GM10847 (cell line): Measurements from ENCODE around the gene FOXQ1.

Experiments
- POLR2A ChIP-seq: IDR thresholded peaks from 2 replicates; pipeline ENCODE4 v1.6.1; 2011; ENCODE audit not compliant: insufficient read length; ENCODE audit errors: extremely low read depth

Gene FOXQ1

DNA sequence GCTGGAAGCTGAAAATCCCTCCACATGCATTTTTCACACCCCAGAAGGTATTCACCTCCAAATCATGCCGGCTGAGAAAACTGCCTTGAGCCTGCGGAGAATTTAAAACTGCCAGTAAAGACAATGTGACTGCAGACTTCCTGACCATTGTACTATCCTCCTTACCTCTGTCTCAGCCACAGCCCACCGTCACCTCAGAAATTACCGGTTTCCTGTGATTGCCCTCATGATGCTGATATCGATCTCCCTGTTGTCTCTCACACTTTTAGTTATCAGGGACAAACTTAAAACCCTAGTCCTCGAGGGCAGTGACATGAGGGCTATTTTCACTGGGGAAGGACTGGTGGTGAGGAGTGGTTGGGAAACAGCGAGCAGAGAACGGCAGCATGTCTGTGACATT, 30.2 kb upstream of the FOXQ1 start:
- TF ChIP-seq POLR2A = no peak

DNA sequence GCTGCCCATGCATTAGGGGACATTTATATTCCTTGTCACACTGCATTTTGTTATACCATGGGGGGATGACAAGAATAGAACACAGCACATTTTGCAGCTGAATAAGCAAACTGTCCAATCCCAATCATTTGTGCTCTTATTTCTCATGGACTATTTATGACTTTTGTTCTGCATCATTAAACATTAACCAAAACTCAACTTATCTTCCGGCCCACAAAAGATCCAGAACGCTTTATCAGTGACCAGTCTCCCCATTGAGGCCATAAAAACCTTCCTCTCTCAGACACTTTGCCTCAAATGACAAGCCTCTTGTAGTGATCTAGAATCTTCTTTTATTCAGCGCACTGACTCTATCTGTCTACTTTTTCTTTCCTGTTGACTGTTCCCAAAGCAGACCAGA, 28.4 kb upstream of the FOXQ1 start:
- TF ChIP-seq POLR2A = no peak

- TF ChIP-seq POLR2A = no peak
These were observed 26.3 kb upstream of the FOXQ1 start for GRCh38 chr6:1285556-1285955.

GRCh38 chr6:1285956-1286355, 25.9 kb upstream of the FOXQ1 start:
- TF ChIP-seq POLR2A = no peak

DNA sequence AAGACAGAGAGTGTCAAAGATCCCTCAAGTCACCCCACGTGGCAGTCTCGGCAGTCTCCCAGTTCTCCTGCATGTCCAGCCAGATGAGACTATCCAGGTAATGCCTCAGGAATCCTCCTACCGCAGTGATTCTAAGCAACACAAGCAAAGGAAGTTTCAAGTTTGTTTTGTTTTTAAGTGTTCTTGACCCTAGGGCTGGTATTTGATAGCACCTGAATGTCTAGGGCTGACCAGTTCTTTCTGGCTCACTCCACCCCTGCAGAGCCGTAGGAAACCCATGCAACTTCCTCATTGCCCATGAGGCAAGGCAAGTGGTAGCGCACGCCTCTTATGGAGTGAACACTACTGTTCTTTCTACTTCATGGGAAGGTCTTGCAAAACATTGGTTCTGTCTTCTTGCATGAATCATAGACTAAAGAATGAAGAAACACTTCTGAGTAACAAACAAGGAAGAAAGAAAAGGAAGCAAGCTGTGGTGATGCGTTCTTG, 24.8 kb upstream of the FOXQ1 start:
- no peak for TF ChIP-seq POLR2A

DNA sequence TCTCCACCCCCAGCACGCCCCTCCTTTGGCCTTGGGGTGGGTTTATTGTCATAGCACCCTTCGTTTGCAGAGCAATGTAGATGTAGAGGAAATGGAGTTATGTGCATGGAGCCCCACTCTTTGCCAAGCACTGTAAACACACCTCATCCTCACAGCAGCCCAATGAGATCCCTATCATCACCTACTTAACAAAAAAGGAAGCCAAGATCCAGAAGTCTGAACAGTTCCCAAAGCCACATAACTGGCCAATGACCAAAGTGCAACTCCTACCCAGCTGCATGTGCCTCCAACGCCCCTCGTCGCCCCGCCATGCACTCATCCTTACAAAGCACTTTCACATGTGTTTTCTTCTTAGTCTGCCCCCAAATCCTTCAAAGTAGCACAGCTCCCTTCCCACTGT, 21.8 kb upstream of the FOXQ1 start:
- TF ChIP-seq POLR2A = no peak

DNA sequence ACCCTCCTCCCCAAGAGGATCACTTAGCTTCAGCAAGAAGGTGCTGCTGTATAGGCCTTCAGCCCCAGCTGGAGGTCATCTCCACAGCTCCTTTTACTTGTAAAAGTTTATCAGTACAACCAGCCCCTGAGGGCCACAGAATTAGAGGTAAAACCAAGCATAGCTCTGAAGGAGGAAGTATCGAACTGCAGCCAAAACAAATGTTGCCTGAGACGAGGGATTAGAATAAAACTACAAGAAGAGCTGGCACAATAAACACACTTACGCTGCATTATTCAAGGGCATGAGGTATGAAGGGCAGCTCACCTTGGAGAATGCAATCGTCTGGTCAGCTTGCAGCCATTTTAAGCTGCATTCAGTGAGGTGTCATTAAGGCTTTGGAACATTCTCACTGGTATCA, 21.1 kb upstream of the FOXQ1 start:
- no peak for TF ChIP-seq POLR2A

GRCh38 chr6:1291381-1291780, 20.5 kb upstream of the FOXQ1 start:
- no peak for TF ChIP-seq POLR2A

GRCh38 chr6:1295420-1295819, 16.5 kb upstream of the FOXQ1 start:
- TF ChIP-seq POLR2A = no peak

- TF ChIP-seq POLR2A = no peak
These were observed 15.8 kb upstream of the FOXQ1 start for GRCh38 chr6:1296079-1296478.

DNA sequence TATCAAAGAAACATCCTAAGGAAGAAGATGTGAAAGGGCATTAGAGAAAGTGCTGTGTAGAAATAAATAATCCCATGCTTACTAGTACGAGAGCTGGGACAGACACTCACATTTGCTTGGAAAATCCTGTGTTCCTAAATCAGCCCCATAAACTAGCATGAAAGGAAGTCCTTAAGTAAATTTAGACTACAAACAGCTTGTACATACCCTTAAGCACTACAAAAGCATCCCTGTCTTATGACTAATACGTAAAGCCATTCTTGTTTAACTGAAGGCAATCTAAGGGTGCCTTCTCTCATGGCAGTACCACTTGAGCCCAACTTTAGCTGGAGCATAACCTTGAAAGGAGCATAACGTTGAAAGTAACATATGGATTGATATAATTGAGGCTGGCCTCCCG, 15.4 kb upstream of the FOXQ1 start:
- no peak for TF ChIP-seq POLR2A

DNA sequence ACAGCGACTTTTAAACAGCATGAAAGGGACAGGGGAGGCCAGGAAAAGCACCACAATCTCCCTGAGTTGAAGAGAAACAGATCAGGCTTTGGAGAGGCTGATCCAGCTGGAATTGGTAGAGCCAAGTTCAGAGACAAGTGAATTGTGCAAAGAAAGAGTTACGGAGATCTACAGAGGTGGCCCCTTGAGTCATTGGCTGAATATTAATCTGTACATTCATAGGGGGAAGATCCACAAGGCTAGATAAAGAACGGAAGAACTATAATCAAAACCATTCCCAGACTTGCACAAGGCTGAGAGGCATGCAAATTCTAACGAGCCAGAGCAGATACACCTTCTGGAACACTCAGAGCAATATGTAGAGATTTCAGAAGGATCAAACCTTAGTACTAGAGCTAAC, 14.2 kb upstream of the FOXQ1 start:
- TF ChIP-seq POLR2A = no peak

DNA sequence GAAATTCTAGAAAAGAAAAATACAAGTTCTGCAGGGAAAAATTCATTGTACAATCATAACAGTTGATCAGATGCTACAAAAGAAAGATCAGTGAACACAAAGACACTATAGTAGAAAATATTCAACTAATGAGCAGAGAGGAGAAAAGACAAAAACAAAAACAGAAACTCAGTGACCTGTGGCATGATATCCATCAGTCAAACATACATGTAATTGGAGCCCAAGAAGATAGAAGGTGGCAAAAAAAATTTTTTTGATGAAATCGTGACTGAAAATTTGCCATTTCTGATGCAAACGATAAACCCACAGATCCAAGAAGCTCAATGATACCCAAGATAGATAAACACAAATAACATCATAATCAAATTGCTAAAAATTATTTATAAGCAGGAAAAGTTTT, 13.1 kb upstream of the FOXQ1 start:
- no peak for TF ChIP-seq POLR2A

- no peak for TF ChIP-seq POLR2A
These were observed 5.8 kb upstream of the FOXQ1 start for GRCh38 chr6:1306133-1306532.

GRCh38 chr6:1309366-1309765, 2.5 kb upstream of the FOXQ1 start:
- no peak for TF ChIP-seq POLR2A

GRCh38 chr6:1310628-1311399, 1.1 kb upstream of the FOXQ1 start:
- TF ChIP-seq POLR2A = no peak

DNA sequence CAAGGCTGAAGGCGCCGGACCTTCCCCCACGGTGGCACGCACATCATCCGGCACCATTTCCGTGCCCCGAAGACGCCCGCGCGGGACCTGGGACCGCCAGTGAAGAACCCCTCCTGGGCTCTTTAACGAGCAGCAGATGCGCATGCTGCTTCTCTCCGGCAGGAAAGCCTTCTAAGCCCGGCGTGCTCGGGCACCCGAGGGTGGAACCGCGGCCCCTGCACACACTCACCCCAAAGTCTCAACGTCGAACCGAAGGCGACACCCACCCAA, 240 bp downstream of the FOXQ1 start:
- no peak for TF ChIP-seq POLR2A
